Neuronal stem cell (in vitro differentiated cells): ENCODE measurements around the gene TF.

Experiments used
- DNase-seq: peaks from one replicate; pipeline ENCODE4 v3.0.0-alpha.2; 2013; ENCODE audit warnings: low spot score
- H2AFZ ChIP-seq: one replicate; pipeline ENCODE4 v1.6.1; 2013; ENCODE audit warnings: mild to moderate bottlenecking, low read length, inconsistent platforms
- H2AK5ac ChIP-seq: 2 replicates; pipeline ENCODE4 v1.6.1; 2013; ENCODE audit warnings: low read depth, mild to moderate bottlenecking, inconsistent platforms, low read length, moderate library complexity, mixed read lengths
- H2BK120ac ChIP-seq: 2 replicates; pipeline ENCODE4 v1.6.1; 2013; ENCODE audit warnings: low read depth, mild to moderate bottlenecking, inconsistent platforms, low read length, moderate library complexity, mixed read lengths
- H2BK12ac ChIP-seq: one replicate; pipeline ENCODE4 v1.6.1; 2013; ENCODE audit warnings: low read length, inconsistent platforms
- H2BK15ac ChIP-seq: 2 replicates; pipeline ENCODE4 v1.6.1; 2013; ENCODE audit warnings: mild to moderate bottlenecking, low read length, inconsistent platforms, mixed read lengths
- H2BK5ac ChIP-seq: one replicate; pipeline ENCODE4 v1.6.1; 2013; ENCODE audit warnings: inconsistent platforms, mild to moderate bottlenecking, low read length, moderate library complexity
- H3K14ac ChIP-seq: one replicate; pipeline ENCODE4 v1.6.1; 2013; ENCODE audit warnings: low read length, inconsistent platforms
- H3K18ac ChIP-seq: 2 replicates; pipeline ENCODE4 v1.6.1; 2013; ENCODE audit warnings: low read length, inconsistent platforms
- H3K23ac ChIP-seq: 2 replicates; pipeline ENCODE4 v1.6.1; 2013; ENCODE audit warnings: low read depth, mild to moderate bottlenecking, mixed read lengths, low read length, inconsistent platforms; ENCODE audit not compliant: poor library complexity
- H3K27ac ChIP-seq: replicated peaks from 3 replicates; pipeline ENCODE4 v1.5.1; 2013; ENCODE audit warnings: low read length, inconsistent platforms
- H3K27me3 ChIP-seq, 3 experiments: 2 replicates each; pipeline ENCODE4 v1.6.1; 2013; ENCODE audit warnings: low read length in 3 of 3, mild to moderate bottlenecking in 2 of 3, inconsistent platforms in 1 of 3, low read depth in 1 of 3, mixed read lengths in 1 of 3, moderate library complexity in 1 of 3; ENCODE audit not compliant: control insufficient read depth in 3 of 3, insufficient read depth in 3 of 3
- H3K36me3 ChIP-seq, 2 donors: replicated peaks in 1 of 2; 2 replicates each; pipeline ENCODE4 v1.6.1; 2013; ENCODE audit warnings: low read length in 2 of 2; ENCODE audit not compliant: control insufficient read depth in 2 of 2, insufficient read depth in 2 of 2
- H3K4ac ChIP-seq: 2 replicates; pipeline ENCODE4 v1.6.1; 2013; ENCODE audit warnings: inconsistent platforms, mild to moderate bottlenecking, low read length, moderate library complexity
- H3K4me1 ChIP-seq, 2 donors: 1 replicate in 1 of 2; 2 replicates in 1 of 2; pipeline ENCODE4 v1.6.1; 2013; ENCODE audit warnings: low read length in 2 of 2, low read depth in 1 of 2; ENCODE audit not compliant: control insufficient read depth in 2 of 2, insufficient read depth in 1 of 2
- H3K4me2 ChIP-seq: one replicate; pipeline ENCODE4 v1.6.1; 2013; ENCODE audit warnings: mild to moderate bottlenecking, low read length, inconsistent platforms; ENCODE audit not compliant: insufficient read depth, poor library complexity, severe bottlenecking
- H3K4me3 ChIP-seq, 2 donors: 2 replicates each; pipeline ENCODE4 v1.5.1; 2013; ENCODE audit warnings: low read length in 2 of 2, mild to moderate bottlenecking in 2 of 2, inconsistent platforms in 1 of 2, moderate library complexity in 1 of 2
- H3K79me1 ChIP-seq: one replicate; pipeline ENCODE4 v1.6.1; 2013; ENCODE audit warnings: low read depth, mild to moderate bottlenecking, inconsistent platforms, low read length, moderate library complexity
- H3K9ac ChIP-seq: one replicate; pipeline ENCODE4 v1.6.1; 2013; ENCODE audit warnings: mild to moderate bottlenecking, low read depth, low read length, inconsistent platforms; ENCODE audit not compliant: poor library complexity
- H3K9me3 ChIP-seq, 2 donors: replicated peaks in 1 of 2; 2 replicates each; pipeline versions ENCODE3 to v1.6.1; 2013; ENCODE audit warnings: low read length in 2 of 2, mild to moderate bottlenecking in 2 of 2, inconsistent platforms in 1 of 2, low read depth in 1 of 2, mixed read lengths in 1 of 2, moderate library complexity in 1 of 2; ENCODE audit not compliant: control insufficient read depth in 2 of 2, insufficient read depth in 1 of 2
- H4K8ac ChIP-seq: one replicate; pipeline ENCODE4 v1.6.1; 2013; ENCODE audit warnings: low read depth, mild to moderate bottlenecking, inconsistent platforms, low read length, moderate library complexity
- H4K91ac ChIP-seq: one replicate; pipeline ENCODE4 v1.6.1; 2013; ENCODE audit warnings: low read length, low read depth, mild to moderate bottlenecking, inconsistent platforms; ENCODE audit not compliant: poor library complexity
- WGBS, 2 donors: extraction: QIAGEN DNeasy Blood & Tissue Kit; methylation state at CpG; one replicate each; pipeline ENCODE4 v1.1.7; 2013; ENCODE audit warnings: missing lambda C conversion rate in 2 of 2, mixed read lengths in 1 of 2; ENCODE audit not compliant: insufficient read length in 2 of 2, insufficient replicate concordance in 1 of 2; ENCODE audit errors: extremely low coverage in 2 of 2; 5-methylcytosine and 5-hydroxymethylcytosine counted together

TF gene

GRCh38 chr3:133700351-133700750 is 45.8 kb upstream of the TF start:
- no peak overlapping the region for H2AFZ ChIP-seq
- H4K91ac ChIP-seq = no peak overlapping the region
- H4K8ac ChIP-seq = no peak overlapping the region
- no peak overlapping the region for H3K14ac ChIP-seq
- H2BK15ac ChIP-seq = no peak overlapping the region
- no peak overlapping the region for H2BK120ac ChIP-seq
- H3K4me1 ChIP-seq = peaks cover 0 to 3% of the 10 kb centered on the region in 2 donors
- no peak overlapping the region for H2BK5ac ChIP-seq
- no peaks in the 10 kb centered on the region for H3K36me3 ChIP-seq
- no peak overlapping the region for H2AK5ac ChIP-seq
- no peak for DNase-seq
- H3K4me2 ChIP-seq = no peak overlapping the region
- H3K18ac ChIP-seq = no peak overlapping the region
- no peak overlapping the region for H3K9ac ChIP-seq
- H3K4ac ChIP-seq = no peak overlapping the region
- H3K9me3 ChIP-seq = no peaks in the 10 kb centered on the region
- no CpG with 5 or more reads among the region's 6 CpGs for WGBS, 2 donors
- H3K23ac ChIP-seq = no peak overlapping the region
- H3K79me1 ChIP-seq = no peaks in the 10 kb centered on the region
- H3K27ac ChIP-seq = no peak overlapping the region
- no peak overlapping the region for H2BK12ac ChIP-seq
- no peak overlapping the region for H3K4me3 ChIP-seq
- H3K27me3 ChIP-seq = peaks cover 0 to 78% (median 0%) of the 10 kb centered on the region in 3 experiments

- H3K4me1 ChIP-seq = peaks cover 0 to 3% of the 10 kb centered on the region in 2 donors
- H3K4me2 ChIP-seq = no peak overlapping the region
- no peaks in the 10 kb centered on the region for H3K79me1 ChIP-seq
- H3K14ac ChIP-seq = no peak overlapping the region
- H3K18ac ChIP-seq = no peak overlapping the region
- no peak overlapping the region for H2BK5ac ChIP-seq
- no peak overlapping the region for H2AFZ ChIP-seq
- no peaks in the 10 kb centered on the region for H3K36me3 ChIP-seq
- H3K4me3 ChIP-seq = no peak overlapping the region
- H2AK5ac ChIP-seq = no peak overlapping the region
- peaks cover 0 to 79% (median 0%) of the 10 kb centered on the region in 3 experiments for H3K27me3 ChIP-seq
- H3K9me3 ChIP-seq = no peaks in the 10 kb centered on the region
- no peak overlapping the region for H3K27ac ChIP-seq
- no peak overlapping the region for H3K4ac ChIP-seq
- H4K91ac ChIP-seq = no peak overlapping the region
- no peak overlapping the region for H2BK12ac ChIP-seq
- no peak overlapping the region for H4K8ac ChIP-seq
- H2BK120ac ChIP-seq = no peak overlapping the region
- H3K23ac ChIP-seq = no peak overlapping the region
- H2BK15ac ChIP-seq = no peak overlapping the region
- H3K9ac ChIP-seq = no peak overlapping the region
- WGBS, 2 donors = no CpG with 5 or more reads among the region's 7 CpGs
- no peak for DNase-seq
Observed at GRCh38 chr3:133701435-133702358, 44.5 kb upstream of the TF start.

GRCh38 chr3:133703915-133704314 is 42.3 kb upstream of the TF start:
- Histone ChIP-seq H3K4ac (no peak overlapping the region), H3K36me3 (no peaks in the 10 kb centered on the region), H2AFZ (no peak overlapping the region), H2BK5ac (no peak overlapping the region), H3K4me3 (no peak overlapping the region), H3K27ac (no peak overlapping the region), H4K8ac (no peak overlapping the region), H2BK15ac (no peak overlapping the region), H3K79me1 (no peaks in the 10 kb centered on the region), H3K4me2 (no peak overlapping the region), H2BK12ac (no peak overlapping the region), H3K9me3 (no peaks in the 10 kb centered on the region), H3K27me3 (peaks cover 0 to 77% (median 0%) of the 10 kb centered on the region in 3 experiments), H2BK120ac (no peak overlapping the region), H3K9ac (no peak overlapping the region), H3K23ac (no peak overlapping the region), H3K14ac (no peak overlapping the region), H4K91ac (no peak overlapping the region), H2AK5ac (no peak overlapping the region), H3K4me1 (peaks cover 0 to 3% of the 10 kb centered on the region in 2 donors), H3K18ac (no peak overlapping the region)
- WGBS, 2 donors = no CpG with 5 or more reads among the region's 1 CpG
- no peak for DNase-seq

GRCh38 chr3:133706033-133706432 is 40.2 kb upstream of the TF start:
- Histone ChIP-seq H2BK12ac (no peak overlapping the region), H3K4me3 (no peak overlapping the region), H3K18ac (no peak overlapping the region), H4K91ac (no peak overlapping the region), H3K4me1 (peaks cover 0 to 3% of the 10 kb centered on the region in 2 donors), H3K4me2 (no peak overlapping the region), H3K4ac (no peak overlapping the region), H3K14ac (no peak overlapping the region), H3K23ac (no peak overlapping the region), H3K9ac (no peak overlapping the region), H3K36me3 (no peaks in the 10 kb centered on the region), H2AK5ac (no peak overlapping the region), H3K27ac (no peak overlapping the region), H2BK120ac (no peak overlapping the region), H3K9me3 (no peaks in the 10 kb centered on the region), H2BK15ac (no peak overlapping the region), H3K79me1 (no peaks in the 10 kb centered on the region), H4K8ac (no peak overlapping the region), H2AFZ (no peak overlapping the region), H3K27me3 (peaks cover 0 to 77% (median 0%) of the 10 kb centered on the region in 3 experiments), H2BK5ac (no peak overlapping the region)
- no CpG with 5 or more reads among the region's 4 CpGs for WGBS, 2 donors
- DNase-seq = no peak
